Lung microvascular endothelial cell (primary cell): Measurements from ENCODE around the gene ZNF860. TPM values are rescaled to one million over a fixed set of nuclear protein-coding genes. Genes with fewer than 3 reads are reported as not detected.
A peak's percentile ranks its signal among the peaks of the same experiment; 100 is the strongest.

Experiments used
- DNase-seq, 2 donors: peaks; one replicate each; pipeline versions ENCODE4 v3.0.0 to v3.0.0-alpha.2; 2010; ENCODE audit warnings: low read depth in 2 of 2
- total RNA-seq: library from RNA; depleted of rRNA; stranded (reverse); fragments of >200 nt; gene quantifications from 2 replicates; pipeline ENCODE4 v1.2.1, GENCODE V29; 2014

ZNF860 gene
- total RNA-seq: 0.40 and 1.1 TPM in 2 replicates

GRCh38 chr3:31981206-31982181 lies at the start of gene ZNF860, which contains the start of gene OSBPL10:
Gene ZNF860, plus strand, starts transcription at chr3:31981750. Its CDS starts 7,330 bp downstream, at chr3:31989080.
Gene OSBPL10, minus strand, starts transcription at chr3:31981262. Its CDS starts 83 bp downstream, at chr3:31981179.
- DNase-seq: peak; percentile 95 to 97

DNA sequence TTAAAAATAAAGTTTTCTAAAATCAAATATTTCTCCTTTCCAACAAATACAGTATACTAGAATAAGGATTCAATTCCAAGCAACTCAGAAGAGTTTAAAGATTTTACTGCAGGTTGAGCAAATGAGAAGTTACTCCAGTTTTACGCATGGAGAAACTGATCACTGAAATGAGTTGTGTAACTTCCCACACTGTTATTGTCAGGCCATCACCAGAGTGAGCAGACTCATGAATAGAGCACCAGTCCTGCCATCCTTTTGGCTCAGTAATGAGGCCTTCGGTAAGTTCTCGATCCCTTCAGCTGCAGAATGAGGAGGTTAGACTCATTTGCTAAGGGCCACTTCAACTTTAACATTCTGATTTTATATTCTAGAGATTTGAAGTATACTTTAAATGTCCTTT lies 48.6 kb upstream of the ZNF860 start:
- DNase-seq: no peak

- peak in 1 of 2 donors; percentile 30 for DNase-seq
Observed at GRCh38 chr3:31934018-31934417, 47.5 kb upstream of the ZNF860 start.

GRCh38 chr3:31934866-31935265 lies 46.7 kb upstream of the ZNF860 start:
- DNase-seq: peak; percentile 42 to 54

GRCh38 chr3:31936420-31937060 lies 45.0 kb upstream of the ZNF860 start:
- peak in 1 of 2 donors; percentile 40 for DNase-seq

DNA sequence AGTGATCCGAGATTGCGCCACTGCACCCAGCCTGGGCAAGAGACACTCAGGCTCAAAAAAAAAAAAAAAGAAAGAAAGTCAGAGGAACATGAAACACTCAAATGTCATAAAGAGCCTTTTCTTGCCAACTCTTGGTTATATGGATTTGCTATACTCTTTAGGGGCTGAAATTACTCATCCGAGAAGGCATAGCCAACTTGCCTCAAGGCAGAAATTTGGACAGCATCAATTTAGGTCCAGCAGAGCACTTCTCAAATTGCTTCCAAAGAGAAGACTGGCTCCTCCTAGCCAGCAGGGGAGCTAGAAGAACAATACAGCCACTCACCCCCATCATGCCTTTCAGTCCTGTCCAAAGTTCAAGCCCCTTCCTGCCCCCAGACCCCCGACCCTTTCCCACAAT lies 44.3 kb upstream of the ZNF860 start:
- no peak for DNase-seq

- no peak for DNase-seq
Observed at GRCh38 chr3:31942446-31942845, 39.1 kb upstream of the ZNF860 start.

DNA sequence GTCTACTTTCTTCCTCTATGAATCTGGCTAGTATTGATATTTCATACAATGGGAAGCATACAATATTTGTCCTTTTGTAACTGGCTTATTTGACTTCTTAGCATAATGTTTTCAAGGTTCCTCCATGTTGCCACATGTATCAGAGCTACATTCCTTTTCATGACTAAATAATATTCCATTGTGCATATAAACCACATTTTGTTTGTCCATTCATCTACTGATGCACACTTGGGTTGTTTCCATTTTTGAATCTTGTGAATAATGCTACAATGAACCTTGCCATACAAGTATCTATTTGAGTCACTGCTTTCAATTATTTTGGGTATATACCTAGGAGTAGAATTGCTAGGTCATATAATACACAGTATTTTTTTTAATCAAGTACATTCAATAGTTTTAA lies 38.5 kb upstream of the ZNF860 start:
- DNase-seq: no peak

GRCh38 chr3:31945738-31946052 lies 35.9 kb upstream of the ZNF860 start:
- no peak for DNase-seq

DNA sequence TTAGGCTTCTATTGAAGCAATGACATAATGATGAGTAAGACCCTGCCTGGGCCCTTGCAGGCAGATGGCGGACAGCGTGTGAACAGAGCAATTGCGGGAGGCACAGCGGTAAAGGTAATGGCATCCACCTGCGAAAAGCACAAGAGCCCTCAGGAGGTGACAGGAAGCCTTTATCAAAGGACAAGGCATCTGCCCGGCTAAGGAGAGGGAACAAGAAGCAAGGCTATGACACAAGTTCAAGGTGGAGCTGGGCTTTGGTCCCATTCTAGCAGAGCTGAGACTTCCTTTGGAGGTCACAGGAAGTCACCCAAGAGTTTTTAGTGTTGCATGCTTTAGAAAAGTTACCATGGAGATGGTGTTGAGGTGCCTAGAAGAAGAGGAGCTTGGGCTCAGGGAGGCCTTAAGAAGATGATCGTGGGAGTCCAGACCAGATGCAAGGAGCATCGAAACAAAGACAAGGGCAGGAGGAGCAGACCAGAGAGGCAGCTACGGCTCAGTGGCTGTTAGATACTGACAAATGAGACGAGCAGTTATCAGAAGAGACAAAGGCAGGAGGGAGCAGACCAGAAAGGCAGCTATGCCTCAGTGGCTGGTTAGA lies 35.0 kb upstream of the ZNF860 start:
- DNase-seq: peak in 1 of 2 donors; percentile 29

DNA sequence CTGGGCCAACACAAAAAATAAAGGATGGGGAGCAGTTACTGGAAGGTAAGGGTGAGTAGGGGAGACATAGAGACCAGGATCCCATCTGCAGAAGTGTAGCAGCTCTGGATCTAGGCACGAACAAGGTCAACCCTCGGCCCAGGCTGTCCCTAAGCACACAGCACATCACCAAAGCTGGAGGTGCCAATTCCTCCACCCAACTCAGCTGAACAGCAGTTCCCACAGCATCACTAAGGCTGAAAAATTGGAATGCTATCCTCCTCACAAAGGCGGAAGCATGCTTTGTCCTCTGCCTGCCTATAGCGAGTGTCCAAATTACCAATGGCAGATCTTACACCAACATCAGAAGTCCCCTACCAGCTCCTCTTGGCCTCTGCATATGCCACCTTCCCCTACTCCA lies 34.4 kb upstream of the ZNF860 start:
- no peak for DNase-seq

GRCh38 chr3:31947671-31948091 lies 33.9 kb upstream of the ZNF860 start:
- no peak for DNase-seq

- no peak for DNase-seq
Observed at GRCh38 chr3:31948280-31948679, 33.3 kb upstream of the ZNF860 start.

DNA sequence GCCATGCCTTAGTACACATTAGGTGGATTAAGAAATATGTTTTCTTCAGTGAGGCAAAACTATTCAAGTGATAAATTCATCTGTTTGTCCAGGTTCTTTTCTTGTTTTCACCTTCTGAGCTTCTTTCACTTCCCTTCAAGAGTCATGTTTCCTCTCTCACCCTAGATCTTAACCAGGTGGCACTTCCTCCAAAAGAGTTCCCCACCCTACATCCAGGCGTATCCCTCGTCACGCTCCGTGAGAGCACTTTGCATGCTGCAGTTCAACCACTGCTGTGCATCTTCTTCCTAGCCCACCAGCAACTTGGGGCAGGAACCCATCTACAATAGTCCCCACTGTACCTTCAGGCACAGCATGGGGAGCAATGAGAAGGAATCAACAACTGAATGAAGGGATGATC lies 29.3 kb upstream of the ZNF860 start:
- no peak for DNase-seq

DNA sequence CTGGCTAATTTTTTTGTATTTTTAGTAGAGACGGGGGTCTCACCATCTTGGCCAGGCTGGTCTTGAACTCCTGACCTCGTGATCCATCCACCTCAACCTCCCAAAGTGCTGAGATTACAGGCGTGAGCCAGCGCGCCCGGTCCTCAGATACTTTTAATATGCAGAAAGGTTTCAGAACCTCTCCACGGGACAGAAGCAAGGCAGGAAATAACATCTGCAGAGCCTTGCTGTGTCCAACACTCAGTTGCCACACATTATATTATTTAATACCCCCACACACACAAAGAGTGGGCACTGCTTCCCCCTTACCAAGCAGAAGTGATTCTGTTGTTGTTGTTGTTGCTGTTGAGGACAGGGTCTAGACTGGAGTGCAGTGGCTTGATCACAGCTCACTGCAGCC lies 28.5 kb upstream of the ZNF860 start:
- DNase-seq: no peak

GRCh38 chr3:31953636-31954035 lies 27.9 kb upstream of the ZNF860 start:
- no peak for DNase-seq

DNA sequence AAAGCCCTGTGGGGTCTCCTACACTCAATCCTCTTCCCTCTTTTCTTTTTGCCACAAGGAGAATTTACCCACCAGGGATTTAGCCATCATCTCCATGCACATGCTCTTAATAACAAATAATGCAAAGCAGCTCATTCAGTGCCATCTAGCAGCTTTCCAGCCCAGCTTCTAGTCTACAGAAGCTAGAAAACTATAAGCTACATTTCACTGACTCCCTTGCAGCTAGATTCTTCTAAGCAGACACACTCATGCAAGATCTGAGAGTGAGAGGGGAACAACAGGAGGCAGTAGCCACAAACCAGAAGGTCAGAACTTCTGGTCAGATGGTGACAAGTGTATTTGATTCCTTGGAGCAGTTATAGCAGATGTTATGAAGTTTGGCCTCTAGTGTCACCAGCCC lies 26.0 kb upstream of the ZNF860 start:
- no peak for DNase-seq

DNA sequence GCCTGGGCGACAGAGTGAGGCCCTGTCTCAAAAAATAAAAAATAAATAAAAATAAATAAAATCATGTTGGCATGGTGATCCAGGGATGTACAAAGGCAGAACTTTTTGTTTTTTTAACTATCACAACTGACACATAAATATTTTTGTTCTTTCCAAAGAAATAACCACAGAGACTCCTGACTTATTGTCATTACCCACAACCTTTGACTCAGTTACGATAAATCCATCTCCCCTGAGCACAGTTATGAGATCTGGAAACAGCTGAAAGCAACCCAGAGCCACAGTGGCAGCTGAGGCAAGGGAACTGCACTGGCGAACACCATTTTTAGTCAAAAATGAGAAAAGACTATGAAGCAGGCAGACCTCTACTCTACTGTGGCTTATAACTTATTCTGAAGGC lies 24.4 kb upstream of the ZNF860 start:
- DNase-seq: peak in 1 of 2 donors; percentile 17

DNA sequence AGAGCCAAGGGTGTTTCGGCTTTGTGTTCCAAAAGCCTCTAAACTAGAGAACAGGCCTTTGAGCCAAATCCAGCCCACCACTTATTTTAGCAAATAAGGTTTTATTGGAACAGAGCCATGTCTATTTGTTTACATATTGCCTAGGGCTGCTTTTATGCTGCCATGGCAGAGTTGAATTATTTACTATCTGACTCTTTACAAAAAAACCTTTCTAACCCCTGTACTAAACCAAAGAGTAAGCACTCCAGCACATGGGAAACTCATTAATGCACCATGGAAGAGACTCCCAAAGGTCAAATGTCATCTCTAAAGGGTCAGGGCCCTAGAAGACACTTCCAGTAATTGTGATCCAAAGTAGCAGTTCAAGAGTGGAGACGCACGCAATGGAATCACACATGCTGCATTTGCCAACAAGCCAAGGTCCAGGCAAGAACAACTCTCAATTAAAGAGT lies 22.8 kb upstream of the ZNF860 start:
- peak in 1 of 2 donors; percentile 43 for DNase-seq

DNA sequence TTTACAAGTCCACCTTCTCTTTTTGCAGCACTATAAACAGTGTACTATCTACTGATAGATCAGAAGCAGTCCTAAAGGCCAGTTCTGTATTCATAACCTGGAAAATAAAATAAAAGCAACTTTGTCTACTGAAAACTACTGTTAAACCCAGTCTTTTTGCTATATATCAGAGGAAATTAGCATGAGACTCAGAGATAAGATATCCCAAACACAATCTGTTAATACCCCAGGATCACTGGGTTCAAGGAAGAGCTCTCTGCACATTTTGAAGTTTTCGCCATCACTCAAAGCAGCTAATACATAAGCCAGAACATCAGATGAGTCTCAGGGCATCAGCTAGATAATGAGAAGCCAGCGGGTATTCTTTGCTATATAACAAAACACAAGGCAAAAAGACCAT lies 22.3 kb upstream of the ZNF860 start:
- DNase-seq: no peak

GRCh38 chr3:31959951-31960792 lies 21.4 kb upstream of the ZNF860 start:
- DNase-seq: no peak
